HG02840 (cell line): ENCODE data around the gene SWAP70.
"Not testable (repeated sequence)": the region's sequence is repeated elsewhere in the genome, so short reads cannot be mapped to it uniquely, and the experiment has no call there.

Source experiments
- ATAC-seq: cut with Tn5 transposase; IDR thresholded peaks from one replicate; pipeline ENCODE4 v1.9.1; 2021; ENCODE audit warnings: mild to moderate bottlenecking, moderate library complexity, moderate number of reproducible peaks; ENCODE audit not compliant: unreplicated experiment, low FRiP score

The SWAP70 gene

DNA sequence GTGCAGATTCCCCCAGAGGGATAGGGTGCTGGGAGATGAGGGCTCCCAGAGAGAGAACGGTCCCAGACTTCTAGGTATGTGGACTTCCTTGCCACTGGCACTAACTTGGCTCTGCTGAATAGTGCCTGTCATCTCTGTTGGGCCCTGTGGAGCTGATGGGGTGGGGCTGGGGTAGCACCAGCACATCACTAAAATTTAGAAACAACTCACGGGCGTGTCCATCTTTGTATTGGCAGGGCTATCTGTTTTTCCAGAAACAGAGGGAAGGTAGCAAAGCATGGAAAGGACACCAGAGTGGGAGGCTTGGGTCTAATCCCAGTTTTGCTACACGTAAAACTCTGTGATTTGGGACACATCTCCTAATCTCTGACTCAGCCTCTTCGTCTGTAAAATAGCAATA lies 25.8 kb downstream of the SWAP70 start:
- no peak for ATAC-seq

GRCh38 chr11:9691865-9692264 lies 28.0 kb downstream of the SWAP70 start:
- no peak for ATAC-seq

- no peak for ATAC-seq
Measured at GRCh38 chr11:9692691-9693090, 28.8 kb downstream of the SWAP70 start.

DNA sequence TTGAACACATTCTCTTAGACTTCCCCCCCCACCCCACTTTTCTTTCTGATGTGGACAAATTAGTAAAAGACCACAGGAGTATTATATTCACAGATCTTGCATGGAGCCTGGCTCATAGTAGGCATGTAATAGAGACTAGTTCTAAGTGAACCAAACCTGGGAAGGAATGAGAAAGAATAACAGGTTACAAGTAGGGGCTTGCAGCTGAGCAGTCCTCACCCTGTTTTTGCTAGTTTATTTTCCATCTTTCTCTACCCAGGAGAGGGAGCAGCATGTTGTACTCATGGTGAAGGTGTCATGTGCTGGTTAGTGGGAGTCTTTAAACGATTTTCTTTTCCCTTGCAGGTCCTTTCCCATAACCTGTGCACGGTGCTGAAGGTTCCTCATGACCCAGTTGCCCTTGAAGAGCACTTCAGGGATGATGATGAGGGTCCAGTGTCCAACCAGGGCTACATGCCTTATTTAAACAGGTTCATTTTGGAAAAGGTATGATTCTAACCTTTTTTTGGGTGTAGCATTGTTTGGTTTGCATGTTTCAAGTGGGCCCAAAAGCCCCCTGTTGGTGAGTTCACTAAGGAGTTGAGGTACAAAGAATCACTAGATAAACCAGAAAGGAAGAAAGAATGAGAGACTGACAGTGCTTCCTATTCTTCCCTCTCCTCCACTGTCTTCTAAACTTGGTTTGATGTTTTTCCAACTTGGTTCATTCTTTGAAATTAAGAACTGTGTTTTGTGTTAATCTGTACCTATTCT lies 30.1 kb downstream of the SWAP70 start:
- no peak for ATAC-seq

DNA sequence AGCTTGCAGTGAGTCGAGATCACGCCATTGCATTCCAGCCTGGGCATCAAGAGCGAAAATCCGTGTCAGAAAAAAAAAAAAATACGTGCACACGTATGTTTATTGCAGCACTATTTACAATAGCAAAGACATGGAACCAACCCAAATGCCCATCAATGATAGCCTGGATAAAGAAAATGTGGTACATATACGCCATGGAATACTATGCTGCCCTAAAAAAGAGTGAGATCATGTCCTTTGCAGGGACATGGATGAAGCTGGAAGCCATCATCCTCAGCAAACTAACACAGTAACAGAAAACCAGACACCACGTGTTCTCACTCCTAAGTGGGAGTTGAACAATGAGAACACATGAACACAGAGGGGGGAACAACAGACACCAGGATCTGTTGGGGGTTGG lies 31.4 kb downstream of the SWAP70 start:
- not testable (repeated sequence) for ATAC-seq

DNA sequence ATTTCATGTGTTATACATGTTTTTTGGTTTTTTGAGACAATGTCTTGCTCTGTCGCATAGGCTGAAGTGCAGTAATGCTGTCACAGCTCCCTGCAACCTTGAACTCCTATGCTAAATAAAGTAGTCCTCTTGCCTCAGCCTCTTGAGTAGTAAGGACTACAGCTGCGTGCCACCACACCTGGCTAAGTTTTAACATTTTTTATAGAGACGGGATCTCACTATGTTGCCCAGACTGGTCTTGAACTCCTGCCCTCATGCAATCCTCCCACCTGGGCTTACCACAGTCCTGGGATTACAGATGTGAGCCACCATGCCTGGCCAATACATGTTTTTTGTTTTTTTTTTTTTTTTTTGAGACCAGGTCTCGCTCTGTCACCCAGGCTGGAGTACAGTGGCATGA lies 33.9 kb downstream of the SWAP70 start:
- no peak for ATAC-seq

- ATAC-seq, result no peak
Measured at GRCh38 chr11:9700105-9700801, 36.4 kb downstream of the SWAP70 start.

DNA sequence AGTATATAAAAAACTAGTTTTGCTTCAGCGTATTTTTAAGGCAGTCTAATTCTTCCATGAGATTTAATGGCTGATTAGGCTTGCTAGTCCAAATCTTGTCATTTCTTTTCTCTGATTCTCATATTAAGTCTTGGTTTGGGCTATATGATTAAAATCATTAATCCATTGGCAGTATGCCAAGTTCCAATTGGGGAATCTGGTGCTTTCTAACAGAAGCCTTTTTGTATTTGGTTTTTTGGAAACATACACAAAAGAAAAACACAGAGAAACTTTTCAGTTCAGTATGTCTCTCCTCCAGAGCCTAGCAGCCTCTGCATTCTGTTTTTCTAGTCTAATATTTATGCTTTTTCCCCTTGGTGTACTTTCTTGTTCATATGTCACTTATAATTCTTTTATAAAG lies 37.9 kb downstream of the SWAP70 start:
- no peak for ATAC-seq

DNA sequence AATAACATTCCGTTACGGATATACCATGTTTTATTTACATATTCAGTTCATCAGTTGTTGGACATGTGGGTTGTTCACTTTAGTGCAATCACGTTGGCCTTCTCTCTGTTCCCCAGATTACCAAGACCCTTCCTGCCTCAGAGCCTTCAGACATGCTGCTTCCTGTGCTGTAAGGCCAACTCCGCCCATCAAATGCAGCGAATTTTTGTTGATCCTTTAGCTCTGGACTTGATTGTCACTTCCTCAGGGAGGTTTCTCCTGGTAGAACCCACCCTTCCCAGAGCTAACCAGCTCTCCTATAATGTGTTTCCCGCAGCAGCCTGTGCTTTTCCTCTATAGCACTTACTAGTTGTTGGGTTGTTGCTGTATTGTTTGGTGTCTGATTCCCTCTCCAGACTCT lies 39.4 kb downstream of the SWAP70 start:
- ATAC-seq, result no peak

DNA sequence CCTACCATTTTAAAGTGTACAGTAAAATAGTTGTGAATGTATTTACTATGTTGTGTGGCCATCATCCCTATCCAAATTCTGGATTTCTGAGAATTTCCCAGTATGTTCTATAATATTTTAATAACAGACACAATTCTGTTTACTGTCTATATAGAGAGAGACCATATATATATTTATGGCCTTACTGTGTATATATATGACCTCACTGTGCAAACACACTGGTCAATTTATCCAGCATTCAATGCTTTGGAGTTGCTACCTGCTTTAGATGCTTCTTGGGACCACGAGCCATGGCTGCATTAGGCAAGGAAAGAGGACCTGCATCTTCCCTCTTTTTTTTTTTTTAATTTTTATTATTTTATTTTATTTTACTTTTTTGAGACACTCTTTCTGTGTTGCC lies 40.2 kb downstream of the SWAP70 start:
- no peak for ATAC-seq

- ATAC-seq, result no peak
Measured at GRCh38 chr11:9704620-9705019, 40.7 kb downstream of the SWAP70 start.

- not testable (repeated sequence) for ATAC-seq
Measured at GRCh38 chr11:9705361-9705760, 41.5 kb downstream of the SWAP70 start.

DNA sequence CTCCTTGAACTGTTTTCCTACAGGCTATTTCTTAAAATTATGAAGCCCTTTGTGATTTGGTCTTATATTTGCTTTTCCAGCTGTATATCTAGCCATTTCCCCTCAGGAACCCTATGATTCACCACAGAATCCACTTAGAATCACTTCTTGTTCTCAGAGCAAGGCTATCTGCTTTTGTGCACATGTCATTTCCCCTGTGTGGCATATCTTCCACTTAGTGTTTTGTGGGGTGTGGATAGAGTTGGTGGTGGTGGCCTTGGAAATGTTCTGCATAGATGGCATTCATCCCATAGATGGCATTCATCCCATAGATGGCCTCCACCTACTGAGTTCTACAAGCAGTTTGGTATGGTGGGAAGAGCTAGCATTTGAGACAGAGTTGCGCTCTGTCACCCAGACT lies 44.7 kb downstream of the SWAP70 start:
- ATAC-seq, result no peak

DNA sequence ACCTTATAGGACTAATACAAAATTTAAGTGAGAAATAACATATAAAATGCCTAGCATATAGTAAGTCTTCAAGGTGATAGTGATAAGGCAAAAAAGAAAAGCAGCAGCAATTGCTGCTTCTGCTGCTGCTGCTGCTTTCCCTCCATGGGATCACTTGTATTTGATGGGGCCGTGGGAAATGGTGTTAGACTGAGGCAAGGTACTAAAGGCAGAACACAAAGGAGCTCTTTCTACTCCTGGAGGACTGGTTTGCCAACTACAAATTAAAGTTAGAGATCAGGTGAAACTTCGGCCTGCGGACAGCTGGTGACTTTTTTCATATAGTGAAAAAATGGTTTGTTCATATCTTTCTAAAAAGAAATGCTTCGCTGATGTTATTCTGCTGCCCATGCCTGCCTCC lies 46.3 kb downstream of the SWAP70 start:
- no peak for ATAC-seq

- ATAC-seq, result no peak
Measured at GRCh38 chr11:9710852-9711251, 47.0 kb downstream of the SWAP70 start.

GRCh38 chr11:9711454-9712307 lies 47.8 kb downstream of the SWAP70 start:
- ATAC-seq, result no peak

DNA sequence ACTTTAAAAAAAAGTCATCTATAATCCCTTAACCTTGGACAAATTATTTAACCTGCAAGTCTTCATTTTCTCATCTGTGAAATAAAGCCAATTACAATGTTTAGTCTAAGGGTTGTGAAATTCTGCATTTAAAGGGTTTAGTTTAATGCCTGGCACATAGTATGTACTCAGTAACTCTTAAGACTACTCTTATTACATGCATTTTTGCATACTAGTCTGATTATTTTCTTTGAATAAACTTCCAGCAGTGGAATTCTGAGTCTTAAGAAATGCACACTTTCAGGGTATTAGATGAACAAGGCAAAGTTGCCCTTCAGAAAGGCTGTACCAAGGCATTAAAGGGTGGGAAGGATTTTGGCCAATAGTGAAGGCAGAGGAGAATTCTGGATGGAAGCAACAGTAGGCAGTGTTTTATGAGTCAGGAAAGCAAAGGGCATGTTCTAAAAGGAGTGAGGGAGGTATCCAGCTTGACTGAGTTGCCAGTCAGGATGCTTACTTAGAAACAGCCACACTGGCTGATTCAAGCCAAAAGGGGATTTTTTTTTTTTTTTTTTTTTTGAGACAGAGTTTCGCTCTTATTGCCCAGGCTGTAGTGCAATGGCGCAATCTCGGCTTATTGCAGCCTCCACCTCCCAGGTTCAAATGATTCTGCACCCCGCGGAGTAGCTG lies 50.5 kb downstream of the SWAP70 start:
- no peak for ATAC-seq

DNA sequence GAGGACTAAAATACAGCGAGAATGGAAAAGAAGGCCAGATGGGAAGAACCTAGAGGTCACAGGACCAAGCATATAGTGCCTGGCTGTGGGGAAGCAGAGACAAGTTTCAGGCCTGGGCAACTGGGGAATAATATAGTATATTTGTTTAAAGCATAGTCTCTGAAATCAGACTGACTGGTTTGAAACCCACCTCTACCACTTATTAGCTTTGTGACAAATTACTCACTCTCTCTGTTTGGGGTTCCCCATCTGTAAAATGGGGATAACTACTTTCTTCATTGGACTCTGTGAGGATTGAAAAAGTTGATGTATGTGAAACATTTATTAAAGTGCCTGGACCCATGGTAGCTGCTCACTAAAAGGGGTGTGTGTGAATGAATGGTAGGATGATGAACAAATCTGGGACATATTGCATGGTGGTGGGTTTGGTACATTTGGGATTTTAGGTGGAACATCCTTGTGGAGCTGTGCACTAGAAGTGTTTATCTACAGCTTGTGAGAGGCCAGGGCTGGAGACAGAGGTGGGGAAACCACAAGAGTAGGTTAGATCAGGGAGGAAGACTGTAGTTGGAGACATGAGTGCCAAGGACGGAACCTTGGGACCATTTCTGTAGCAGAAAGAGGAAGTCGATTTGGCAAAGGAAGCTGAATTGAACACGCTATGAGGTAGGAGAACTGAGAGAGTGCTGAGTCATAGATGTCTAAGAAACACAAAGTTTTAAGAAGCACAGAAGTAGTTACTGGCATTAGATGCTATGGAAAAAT lies 52.6 kb downstream of the SWAP70 start:
- ATAC-seq, result peak; percentile 58

- no peak for ATAC-seq
Measured at GRCh38 chr11:9717040-9717357, 53.1 kb downstream of the SWAP70 start.

- no peak for ATAC-seq
Measured at GRCh38 chr11:9717719-9718118, 53.8 kb downstream of the SWAP70 start.
